HL-60 (cell line): ENCODE data around the gene ZNF75A.

Experiments
- GABPA ChIP-seq: IDR thresholded peaks from 2 replicates; pipeline ENCODE4 v1.6.1; 2012; ENCODE audit warnings: low read depth
- POLR2AphosphoS5 ChIP-seq: IDR thresholded peaks from 2 replicates; pipeline ENCODE4 v1.6.1; 2012; ENCODE audit warnings: low read depth
- SPI1 ChIP-seq: IDR thresholded peaks from 2 replicates; pipeline ENCODE4 v1.6.1; 2012; ENCODE audit warnings: low read depth, mild to moderate bottlenecking, borderline replicate concordance
- TF ChIP-seq, protein P1 (sequence below): IDR thresholded peaks from one replicate; pipeline ENCODE4 v1.5.1; 2011; ENCODE audit warnings: low read length, control low read depth, inconsistent platforms; ENCODE audit not compliant: insufficient read depth
- TF ChIP-seq, protein P2 (sequence below): IDR thresholded peaks from 2 replicates; pipeline ENCODE4 v1.6.1; 2012; ENCODE audit warnings: low read depth; ENCODE audit not compliant: insufficient replicate concordance

DNA sequence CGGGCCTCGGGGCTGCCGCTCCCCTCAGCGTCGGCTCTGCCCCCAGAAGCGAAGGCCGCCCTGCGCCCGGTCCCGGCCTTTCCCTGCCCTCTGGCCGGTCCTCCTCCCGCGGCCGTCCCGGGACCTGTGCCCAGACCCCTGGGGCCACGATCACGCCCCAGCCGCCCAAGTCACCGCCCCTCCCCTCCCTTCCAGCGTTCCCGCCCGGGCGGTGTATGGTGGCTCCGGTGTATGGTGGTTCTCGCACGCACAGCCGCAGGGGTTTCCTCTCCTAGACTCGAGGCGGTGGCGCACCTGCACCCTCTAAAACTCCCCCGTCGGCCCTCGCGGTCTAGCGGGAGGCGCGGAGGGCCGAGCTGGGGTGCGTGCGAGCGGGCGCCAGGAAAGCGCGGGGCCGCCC lies 10.1 kb upstream of the ZNF75A start:
- TF ChIP-seq, protein P1, sequence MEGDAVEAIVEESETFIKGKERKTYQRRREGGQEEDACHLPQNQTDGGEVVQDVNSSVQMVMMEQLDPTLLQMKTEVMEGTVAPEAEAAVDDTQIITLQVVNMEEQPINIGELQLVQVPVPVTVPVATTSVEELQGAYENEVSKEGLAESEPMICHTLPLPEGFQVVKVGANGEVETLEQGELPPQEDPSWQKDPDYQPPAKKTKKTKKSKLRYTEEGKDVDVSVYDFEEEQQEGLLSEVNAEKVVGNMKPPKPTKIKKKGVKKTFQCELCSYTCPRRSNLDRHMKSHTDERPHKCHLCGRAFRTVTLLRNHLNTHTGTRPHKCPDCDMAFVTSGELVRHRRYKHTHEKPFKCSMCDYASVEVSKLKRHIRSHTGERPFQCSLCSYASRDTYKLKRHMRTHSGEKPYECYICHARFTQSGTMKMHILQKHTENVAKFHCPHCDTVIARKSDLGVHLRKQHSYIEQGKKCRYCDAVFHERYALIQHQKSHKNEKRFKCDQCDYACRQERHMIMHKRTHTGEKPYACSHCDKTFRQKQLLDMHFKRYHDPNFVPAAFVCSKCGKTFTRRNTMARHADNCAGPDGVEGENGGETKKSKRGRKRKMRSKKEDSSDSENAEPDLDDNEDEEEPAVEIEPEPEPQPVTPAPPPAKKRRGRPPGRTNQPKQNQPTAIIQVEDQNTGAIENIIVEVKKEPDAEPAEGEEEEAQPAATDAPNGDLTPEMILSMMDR = no peak
- TF ChIP-seq, protein P2, sequence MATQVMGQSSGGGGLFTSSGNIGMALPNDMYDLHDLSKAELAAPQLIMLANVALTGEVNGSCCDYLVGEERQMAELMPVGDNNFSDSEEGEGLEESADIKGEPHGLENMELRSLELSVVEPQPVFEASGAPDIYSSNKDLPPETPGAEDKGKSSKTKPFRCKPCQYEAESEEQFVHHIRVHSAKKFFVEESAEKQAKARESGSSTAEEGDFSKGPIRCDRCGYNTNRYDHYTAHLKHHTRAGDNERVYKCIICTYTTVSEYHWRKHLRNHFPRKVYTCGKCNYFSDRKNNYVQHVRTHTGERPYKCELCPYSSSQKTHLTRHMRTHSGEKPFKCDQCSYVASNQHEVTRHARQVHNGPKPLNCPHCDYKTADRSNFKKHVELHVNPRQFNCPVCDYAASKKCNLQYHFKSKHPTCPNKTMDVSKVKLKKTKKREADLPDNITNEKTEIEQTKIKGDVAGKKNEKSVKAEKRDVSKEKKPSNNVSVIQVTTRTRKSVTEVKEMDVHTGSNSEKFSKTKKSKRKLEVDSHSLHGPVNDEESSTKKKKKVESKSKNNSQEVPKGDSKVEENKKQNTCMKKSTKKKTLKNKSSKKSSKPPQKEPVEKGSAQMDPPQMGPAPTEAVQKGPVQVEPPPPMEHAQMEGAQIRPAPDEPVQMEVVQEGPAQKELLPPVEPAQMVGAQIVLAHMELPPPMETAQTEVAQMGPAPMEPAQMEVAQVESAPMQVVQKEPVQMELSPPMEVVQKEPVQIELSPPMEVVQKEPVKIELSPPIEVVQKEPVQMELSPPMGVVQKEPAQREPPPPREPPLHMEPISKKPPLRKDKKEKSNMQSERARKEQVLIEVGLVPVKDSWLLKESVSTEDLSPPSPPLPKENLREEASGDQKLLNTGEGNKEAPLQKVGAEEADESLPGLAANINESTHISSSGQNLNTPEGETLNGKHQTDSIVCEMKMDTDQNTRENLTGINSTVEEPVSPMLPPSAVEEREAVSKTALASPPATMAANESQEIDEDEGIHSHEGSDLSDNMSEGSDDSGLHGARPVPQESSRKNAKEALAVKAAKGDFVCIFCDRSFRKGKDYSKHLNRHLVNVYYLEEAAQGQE = no peak
- TF ChIP-seq POLR2AphosphoS5 = no peak
- TF ChIP-seq SPI1 = no peak
- TF ChIP-seq GABPA = no peak
